ENCODE results near the gene COX8C.

DNA sequence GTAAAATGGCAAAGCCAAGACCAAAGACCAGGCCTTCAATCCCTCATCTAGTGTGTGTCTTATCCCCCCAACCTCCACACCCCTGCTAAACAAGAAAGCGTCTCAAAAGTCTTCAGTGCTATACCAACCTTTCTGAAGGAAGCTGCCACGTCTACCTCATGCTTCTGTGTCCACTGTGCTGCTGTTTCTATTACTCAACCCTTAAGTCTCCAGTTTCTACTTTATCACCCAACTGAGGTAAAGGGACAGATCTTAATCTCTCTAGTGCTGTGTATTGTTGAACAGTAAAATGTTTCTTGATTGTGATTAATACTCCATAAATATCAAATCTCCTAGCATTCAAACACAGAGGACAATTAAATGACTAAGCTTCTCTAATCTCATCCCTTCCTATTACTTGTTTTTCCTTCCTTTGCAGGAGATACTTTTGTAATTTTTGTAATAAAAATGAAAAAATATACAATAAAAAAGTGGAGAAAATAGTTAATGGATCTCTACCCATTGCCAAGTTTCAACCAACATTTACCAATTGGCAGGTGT, 37.5 kb upstream of the COX8C start:
- no peak for TF ChIP-seq EZH2 (IDR thresholded peaks at IDR 0.05; ENCODE audit: low read depth, unreplicated experiment)
- no peak for TF ChIP-seq CTCF (conservative IDR thresholded peaks at IDR 0.05; ENCODE audit: low read depth in 2 of 2)
- TF ChIP-seq POLR2AphosphoS5 (IDR thresholded peaks at IDR 0.05; ENCODE audit: low read depth) = no peak
- no peak for TF ChIP-seq ETS1 (IDR thresholded peaks at IDR 0.05)

Measured in GM23338 (cell line).